HG03064 (cell line): ENCODE measurements around the gene AMBRA1.
"Not testable (repeated sequence)": the region's sequence is repeated elsewhere in the genome, so short reads cannot be mapped to it uniquely, and the experiment has no call there.

ENCODE experiments used
- ATAC-seq: cut with Tn5 transposase; IDR thresholded peaks from one replicate; pipeline ENCODE4 v1.9.1; 2021; ENCODE audit warnings: low read depth; ENCODE audit not compliant: unreplicated experiment

The AMBRA1 gene

DNA sequence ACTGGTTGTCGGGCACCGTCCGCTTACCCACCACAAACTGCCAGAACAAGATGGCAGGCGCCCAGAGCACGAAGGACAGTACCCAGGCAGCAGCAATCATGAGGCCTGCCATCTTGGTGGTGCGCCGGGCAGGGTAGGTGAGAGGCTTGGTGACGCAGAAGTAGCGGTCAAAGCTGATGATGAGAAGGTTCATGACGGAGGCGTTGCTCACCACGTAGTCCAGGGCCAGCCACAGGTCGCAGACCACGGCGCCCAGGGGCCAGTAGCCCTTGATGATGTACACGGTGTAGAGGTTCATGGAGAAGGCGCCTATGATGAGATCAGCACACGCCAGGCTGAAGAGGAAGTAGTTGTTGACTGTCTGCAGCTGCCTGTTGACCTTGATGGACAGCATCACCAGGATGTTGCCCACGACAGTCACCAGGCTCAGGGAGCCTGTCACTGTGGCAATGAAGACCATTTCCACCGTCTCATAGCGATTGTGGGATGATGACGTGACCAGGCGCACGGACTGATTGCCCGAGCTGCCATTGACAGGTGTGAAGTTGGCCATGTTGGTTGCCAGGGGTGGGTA, 207.7 kb downstream of the AMBRA1 start:
- ATAC-seq, result no peak

DNA sequence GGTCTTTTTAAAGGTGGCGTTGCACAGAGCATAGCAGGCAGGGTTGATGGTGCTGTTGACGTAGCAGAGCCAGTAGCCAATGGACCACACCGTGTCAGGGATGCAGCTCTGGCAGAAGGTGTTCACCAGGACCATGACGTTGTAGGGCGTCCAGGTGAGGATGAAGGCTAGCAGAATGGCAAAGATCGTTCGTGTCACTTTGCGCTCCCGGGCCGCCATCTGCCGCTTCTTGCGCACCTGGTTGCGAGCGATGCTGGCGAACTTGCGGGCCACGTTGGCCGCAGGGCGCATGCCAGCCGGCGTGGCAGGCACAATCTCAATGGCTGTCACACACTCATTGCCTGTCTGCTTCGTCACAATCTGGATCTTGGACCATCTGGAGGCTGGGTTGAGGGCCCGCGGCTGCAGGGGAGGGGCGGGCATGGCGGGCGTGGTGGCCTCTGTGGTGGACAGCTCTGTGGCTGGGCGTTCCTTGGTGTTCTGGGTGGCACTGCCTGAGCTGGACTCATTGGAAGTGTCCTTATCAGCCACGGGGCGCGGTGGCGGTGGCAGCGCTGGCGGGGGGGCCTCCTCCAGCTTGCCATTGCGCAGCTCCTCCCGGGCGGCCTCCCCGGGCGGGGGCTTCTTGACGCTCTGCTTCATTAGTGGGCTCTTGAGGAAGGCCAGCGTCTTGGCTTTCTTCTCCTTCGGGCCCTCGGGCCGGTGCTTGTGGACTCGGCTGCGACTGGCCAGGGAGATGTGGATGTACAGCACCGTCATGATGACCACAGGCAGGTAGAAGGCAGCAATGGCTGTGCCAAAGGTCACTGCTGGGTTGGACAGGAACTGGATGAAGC, 208.4 kb downstream of the AMBRA1 start:
- ATAC-seq, result no peak

DNA sequence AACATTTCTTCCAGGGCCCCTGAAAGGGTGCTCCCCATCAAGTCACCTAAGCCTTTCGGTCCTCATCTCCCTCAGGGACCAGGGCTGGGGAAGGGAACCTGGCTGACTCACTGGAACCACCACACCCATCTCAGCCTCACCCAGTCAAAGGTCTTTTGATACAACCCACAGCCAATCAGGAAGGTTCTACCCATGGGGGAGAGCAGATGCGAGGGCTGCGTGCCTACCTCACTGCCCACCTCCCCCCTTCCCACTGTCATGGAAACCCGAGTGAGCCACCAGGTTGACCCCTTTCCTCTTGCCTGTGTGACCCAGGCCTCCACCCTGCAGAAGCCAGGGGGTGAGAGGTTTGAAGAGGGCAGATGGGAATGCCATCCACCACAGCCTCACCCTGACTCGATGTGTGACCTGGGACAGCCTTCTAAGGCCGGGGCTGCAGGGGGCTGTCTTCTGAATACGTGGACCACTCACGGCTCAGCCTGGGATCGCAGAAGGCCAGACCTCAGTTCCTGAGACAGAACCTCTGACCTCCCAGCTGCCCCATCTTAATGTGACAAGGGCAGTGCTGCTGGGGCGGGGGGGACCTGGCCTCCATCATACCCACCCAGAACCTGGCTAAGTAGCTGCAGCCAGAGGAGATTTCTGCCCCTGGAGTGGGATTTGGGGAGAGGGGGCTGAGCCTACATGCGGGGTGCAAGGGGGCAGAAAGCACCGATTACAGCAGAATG, 209.7 kb downstream of the AMBRA1 start:
- no peak for ATAC-seq

DNA sequence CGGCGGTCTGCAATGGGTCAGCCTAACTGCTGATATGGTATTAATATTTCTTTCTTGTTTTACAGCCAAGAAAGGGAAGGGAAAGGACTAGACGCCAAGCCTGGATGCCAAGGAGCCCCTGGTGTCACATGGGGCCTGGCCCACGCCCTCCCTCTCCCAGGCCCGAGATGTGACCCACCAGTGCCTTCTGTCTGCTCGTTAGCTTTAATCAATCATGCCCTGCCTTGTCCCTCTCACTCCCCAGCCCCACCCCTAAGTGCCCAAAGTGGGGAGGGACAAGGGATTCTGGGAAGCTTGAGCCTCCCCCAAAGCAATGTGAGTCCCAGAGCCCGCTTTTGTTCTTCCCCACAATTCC, 210.4 kb downstream of the AMBRA1 start:
- ATAC-seq, result no peak

DNA sequence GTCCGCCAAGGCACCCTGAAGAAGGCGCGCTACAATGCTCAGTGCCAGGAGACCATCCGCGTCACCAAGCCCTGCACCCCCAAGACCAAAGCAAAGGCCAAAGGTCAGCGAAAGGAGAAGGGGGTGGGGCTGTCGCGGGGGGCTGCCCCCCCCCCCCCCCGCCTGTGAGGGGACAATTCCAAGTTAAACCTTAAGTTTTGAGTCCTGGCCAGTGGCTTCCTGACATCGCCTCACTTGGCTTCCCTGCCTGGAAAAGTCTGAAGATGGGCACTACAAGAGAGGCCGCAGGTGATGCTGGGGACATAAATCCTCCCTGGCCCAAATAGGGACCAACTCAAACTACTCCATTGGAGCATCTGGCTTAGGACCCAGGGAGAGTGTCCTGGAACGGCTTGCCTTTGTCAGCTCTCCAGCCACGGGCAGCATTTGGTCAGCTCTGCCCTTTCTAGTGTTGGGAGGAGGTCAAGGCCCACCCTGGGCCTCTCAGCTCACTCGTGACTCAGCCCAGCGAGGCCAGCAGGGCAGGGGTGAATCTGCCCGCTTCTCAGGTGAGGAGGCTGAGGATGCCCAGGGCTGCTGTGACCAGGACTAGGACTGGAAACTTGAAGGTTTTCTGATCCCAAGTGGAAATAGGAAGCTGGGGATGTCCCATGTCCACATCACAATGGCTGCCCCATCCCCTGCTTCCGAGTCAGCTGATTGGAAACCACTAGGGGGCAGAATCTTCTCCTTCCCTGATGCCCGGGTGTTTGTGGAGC, 211.0 kb downstream of the AMBRA1 start:
- ATAC-seq, result no peak

DNA sequence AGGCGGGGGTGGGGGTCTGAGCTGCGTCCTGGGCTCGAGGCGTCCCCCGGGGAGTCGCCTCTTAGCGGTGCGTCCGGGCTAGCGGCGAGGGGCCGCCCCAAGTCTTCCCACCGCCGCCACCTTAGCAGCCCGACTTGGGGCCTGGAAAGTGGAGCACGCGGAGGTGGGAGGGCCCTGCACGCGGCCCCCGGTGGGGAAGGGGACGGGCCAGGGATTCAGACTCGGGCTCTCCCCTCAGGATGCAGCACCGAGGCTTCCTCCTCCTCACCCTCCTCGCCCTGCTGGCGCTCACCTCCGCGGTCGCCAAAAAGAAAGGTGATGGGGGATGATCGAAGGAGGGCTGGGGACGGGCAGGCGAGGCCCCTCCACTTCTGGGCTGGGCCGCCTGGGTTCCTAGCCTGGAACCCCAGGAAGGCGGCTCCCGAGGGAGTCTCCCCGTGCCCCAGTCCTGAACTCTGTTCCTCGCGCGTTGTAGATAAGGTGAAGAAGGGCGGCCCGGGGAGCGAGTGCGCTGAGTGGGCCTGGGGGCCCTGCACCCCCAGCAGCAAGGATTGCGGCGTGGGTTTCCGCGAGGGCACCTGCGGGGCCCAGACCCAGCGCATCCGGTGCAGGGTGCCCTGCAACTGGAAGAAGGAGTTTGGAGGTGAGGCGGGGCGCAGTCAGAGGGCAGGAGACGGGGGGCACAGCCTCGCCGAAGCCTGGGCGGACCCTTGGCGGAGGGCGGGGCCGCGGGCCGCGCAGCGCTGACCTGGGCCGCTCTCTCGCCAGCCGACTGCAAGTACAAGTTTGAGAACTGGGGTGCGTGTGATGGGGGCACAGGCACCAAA, 211.8 kb downstream of the AMBRA1 start:
- ATAC-seq, result no peak

DNA sequence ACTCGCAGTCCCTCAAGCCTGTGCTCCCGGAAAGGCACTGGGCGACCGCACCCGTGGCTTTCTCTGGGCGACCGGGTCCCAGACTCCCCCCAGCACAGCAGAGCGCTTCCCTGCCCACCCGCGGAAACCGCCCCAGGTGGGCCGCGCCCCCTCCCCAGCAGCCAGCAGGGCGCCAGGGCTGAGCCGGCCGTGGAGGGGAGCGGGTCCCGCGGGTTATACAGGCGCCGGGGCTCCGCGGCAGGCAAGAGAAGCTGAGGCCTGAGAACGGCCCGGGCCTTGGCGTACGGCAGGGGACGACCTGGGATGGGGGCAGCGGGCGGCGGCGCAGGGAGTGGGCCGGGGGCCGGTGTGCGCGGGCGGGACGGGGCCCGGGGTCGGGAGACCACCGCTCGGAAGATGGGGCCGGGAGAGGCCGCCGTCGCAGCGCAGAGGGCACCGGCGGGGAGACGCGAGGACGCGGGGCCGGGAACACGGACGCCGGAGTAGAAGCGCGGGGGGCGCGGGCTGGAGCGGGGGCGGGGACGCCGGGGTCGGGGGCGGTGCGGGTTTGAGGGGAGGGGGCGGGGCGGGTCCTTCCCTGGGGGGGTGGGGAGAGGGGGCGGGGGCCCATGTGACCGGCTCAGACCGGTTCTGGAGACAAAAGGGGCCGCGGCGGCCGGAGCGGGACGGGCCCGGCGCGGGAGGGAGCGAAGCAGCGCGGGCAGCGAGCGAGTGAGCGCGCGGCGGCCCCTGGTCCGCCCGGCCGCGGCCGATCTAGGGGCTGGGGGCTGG, 212.6 kb downstream of the AMBRA1 start, which contains the start of gene MDK:
MDK (plus strand) TSS at position 622 of the 771 bp plus-strand sequence. CDS start 389 bp downstream, outside the sequence.
- no peak for ATAC-seq

DNA sequence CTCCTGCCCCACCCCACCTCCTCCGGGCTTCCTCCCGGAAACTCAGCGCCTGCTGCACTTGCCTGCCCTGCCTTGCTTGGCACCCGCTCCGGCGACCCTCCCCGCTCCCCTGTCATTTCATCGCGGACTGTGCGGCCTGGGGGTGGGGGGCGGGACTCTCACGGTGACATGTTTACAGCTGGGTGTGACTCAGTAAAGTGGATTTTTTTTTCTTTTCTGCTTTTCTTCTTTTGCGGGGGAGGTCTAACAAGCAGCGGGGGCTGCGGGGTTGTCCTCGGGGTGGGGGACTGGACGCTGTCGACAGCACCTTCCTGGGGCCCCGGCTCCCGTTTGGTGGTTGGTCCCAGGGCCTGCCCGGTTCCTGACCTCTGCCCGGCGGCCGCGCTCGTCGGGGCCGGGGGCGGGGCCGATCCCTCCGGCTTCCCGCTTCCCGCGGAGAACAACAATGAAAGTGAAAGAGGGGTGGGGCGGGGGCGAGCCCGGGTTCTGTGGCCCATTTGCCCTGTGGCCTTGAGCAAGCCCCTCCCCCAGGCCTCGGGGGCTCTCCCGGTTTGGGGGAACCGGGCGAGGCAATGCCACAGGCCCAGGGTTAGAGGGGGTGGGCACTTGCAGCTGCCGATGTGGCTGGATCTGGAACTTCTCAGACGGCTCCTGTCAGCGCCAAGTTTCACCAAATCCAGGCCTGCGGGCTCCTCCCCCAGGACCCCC, 213.3 kb downstream of the AMBRA1 start:
- no peak for ATAC-seq

DNA sequence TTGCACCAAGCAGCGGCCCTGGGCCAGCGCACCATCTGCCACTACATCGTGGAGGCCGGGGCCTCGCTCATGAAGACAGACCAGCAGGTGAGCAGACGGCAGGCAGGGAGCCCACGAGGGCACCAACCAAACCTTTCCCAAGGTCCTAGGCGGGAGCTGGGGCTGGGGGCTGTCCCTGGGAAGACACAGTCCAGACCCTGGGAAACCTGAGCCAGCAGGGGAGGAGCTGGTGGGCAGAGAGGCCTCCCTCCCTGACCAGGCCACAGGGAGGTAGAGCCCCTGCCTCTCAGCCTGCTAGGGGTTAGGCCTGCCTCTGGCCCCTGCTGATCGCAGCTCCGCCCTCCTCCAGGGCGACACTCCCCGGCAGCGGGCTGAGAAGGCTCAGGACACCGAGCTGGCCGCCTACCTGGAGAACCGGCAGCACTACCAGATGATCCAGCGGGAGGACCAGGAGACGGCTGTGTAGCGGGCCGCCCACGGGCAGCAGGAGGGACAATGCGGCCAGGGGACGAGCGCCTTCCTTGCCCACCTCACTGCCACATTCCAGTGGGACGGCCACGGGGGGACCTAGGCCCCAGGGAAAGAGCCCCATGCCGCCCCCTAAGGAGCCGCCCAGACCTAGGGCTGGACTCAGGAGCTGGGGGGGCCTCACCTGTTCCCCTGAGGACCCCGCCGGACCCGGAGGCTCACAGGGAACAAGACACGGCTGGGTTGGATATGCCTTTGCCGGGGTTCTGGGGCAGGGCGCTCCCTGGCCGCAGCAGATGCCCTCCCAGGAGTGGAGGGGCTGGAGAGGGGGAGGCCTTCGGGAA, 214.1 kb downstream of the AMBRA1 start:
- ATAC-seq, result not testable (repeated sequence)

DNA sequence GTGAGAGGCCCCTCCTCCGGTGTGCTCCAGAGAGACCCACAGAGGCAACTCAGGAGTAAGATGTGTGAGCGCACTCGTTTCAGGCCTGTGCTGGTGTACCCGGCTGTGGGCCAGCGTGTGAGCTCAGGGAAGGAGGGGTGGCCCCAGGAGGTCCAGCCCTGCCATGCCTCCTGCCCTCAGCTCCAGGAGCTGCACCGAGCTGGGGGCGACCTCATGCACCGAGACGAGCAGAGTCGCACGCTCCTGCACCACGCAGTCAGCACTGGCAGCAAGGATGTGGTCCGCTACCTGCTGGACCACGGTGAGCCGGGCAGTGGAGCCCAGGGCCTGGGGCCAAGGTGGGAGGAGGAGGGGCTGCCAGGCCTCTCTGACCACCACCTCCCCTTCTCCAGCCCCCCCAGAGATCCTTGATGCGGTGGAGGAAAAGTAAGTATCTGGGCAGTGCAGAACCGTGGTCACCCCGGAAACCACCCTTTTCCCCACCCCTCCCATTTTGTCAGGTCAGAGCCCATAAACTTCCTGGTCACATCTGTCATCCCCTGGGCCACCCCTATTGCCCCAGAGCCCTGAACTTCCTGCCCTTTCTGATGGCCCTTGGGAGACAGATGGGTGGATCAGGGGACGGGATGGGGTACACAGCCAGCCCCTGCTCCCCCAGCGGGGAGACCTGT, 214.9 kb downstream of the AMBRA1 start:
- no peak for ATAC-seq

DNA sequence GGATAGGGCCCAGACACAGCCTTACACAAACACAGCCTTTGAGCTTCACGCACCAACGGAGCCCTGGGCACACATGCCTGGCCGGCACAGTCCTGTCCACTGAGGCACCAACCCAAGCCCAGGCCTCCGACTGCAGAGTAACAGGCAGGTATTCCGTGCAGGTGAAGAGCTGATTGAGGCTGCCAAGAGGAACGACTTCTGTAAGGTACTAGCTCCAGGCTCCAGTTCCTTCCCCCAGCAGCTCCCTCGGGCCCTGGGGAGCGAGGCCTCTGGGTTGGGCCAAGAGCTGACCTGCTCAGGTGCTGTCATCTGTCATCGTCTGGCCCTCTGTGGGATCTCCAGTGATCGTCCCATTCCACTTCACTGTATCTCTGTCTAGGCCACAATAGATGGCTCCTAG, 215.5 kb downstream of the AMBRA1 start:
- ATAC-seq, result no peak

DNA sequence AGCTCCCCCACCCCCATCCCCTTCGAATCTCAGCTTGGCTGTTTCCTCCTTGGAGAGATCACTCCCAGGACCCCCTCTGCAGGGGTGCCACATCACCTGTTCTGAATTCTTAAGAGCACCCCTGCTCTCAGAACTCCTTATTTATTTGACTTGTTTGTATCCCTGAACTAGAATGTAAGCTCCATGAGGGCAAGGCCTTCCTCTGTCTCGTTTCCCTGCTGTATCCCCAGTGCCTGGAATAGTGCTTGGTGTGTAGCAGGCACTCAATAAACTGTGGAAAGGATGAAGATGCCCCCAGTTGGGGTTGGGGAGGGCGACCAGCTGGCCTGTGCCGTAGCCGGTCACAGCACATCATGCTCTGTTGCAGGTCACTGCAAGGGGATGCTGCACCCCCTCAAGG, 216.0 kb downstream of the AMBRA1 start:
- ATAC-seq, result no peak

DNA sequence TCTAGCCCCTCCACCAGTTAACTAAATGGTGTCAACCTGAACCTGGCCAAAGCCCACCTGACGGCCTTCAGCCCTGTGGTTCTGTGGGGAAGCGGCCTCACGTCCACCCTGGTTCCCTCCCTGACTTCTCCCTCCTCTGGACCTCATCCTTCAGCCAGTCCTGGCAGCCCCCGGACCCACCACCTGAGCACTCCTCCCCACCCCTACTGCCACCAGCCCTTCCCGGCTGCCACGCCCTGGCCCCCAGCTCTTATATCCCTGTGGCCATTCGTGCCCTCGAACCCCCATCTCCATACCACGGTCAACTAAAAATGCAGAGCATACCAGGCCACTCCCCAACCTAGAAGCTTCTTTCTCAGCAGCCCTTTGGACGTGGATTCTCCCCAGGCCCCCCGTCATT, 216.5 kb downstream of the AMBRA1 start:
- no peak for ATAC-seq

DNA sequence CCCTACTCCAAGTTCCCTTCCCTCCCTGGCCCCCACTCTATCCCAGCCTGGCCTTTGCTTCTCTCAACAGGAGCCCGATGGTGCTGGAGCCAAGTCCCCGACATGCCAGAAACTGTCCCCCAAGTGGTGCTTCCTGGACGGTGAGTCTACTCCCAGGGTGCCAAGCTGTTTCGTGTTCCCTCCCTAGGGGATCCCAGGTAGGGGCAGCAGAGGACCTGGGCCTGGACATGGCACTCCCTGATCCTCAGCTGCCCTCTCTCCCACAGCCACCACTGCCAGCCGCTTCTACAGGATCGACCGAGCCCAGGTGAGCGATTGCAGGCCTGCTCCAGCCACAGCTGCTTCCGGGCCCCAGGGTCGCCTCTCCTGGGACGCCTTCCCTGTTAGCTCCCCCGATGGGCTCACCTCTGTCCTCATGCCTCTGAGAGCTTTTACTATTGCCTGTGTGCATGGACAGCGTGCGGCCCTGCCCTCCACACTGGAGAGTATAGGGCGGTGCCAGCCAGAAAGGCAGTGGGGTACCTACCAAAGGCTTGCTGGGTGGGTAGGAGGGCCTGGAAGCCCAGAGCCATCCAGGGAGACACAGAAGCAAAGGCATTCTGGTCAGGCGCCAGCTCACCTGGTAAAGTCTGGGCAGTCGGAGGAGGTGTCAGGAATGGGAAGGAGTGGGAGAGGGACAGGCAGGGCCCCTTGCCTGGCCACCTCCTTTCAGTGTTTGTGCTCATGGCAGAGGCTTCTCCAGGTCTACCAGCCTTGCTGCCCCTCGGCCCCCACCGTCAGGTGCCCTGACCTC, 217.4 kb downstream of the AMBRA1 start:
- ATAC-seq, result no peak

DNA sequence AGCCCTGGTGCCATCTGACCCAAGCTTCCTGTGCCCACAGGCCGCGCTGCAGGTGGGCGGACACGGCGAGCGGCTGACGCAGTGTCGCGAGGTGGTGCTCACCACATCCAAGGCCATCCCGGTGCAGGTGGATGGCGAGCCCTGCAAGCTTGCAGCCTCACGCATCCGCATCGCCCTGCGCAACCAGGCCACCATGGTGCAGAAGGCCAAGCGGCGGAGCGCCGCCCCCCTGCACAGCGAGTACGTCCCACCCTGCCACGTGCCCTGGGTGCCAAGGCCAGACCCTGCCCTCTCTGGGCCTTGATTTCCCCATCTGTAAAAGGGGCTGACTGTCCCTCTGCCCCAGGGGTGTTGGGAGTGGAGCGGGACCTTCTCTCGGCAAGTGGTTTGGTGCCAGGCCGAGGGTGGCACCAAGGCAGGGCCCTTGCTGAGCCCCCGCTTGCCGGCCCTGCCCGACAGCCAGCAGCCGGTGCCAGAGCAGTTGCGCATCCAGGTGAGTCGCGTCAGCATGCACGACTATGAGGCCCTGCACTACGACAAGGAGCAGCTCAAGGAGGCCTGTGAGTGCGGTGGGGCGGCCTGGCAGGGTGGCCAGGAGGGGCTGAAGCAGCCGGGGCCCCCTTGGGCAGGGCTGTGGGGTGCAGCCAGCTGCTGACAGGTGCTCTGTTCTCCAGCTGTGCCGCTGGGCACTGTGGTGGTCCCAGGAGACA, 218.3 kb downstream of the AMBRA1 start:
- ATAC-seq, result no peak

DNA sequence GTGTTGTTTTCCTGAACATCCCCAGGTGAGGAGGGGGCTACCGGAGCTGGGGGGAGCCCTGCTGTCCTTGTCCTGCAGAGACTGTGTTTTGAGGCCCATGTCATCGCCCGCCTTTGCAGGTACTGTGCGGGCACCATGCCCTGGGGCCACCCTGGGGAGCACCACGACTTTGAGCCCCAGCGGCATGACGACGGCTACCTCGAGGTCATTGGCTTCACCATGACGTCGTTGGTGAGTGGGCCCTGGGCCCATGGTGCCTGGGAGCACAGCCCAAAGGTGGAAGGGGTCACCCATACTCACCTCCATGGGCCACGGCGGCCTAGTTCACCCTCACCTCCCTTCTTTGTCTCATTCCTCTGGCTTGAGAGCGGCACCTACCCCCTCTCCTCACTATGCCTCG, 219.0 kb downstream of the AMBRA1 start:
- ATAC-seq, result no peak
